SKM-1 (cell line): ENCODE results near the gene HOXA13.

Experiments
- DNase-seq: peaks from one replicate; lab custom pipeline; 2025; ENCODE audit not compliant: unreplicated experiment; lab: John Stamatoyannopoulos, UW

The HOXA13 gene

GRCh38 chr7:27149842-27150567, 49.9 kb downstream of the HOXA13 start:
- DNase-seq: no peak

GRCh38 chr7:27148756-27149641, 50.9 kb downstream of the HOXA13 start:
- no peak for DNase-seq

GRCh38 chr7:27148031-27148755, 51.7 kb downstream of the HOXA13 start:
- no peak for DNase-seq

- no peak for DNase-seq
Observed at GRCh38 chr7:27147199-27148030, 52.5 kb downstream of the HOXA13 start, which contains the start of gene HOXA6. HOXA6 (minus strand) TSS chr7:27147774; CDS start chr7:27147749, 25 bp downstream.

GRCh38 chr7:27146491-27147198, 53.2 kb downstream of the HOXA13 start:
- no peak for DNase-seq

GRCh38 chr7:27145914-27146412, 53.9 kb downstream of the HOXA13 start:
- DNase-seq: no peak

GRCh38 chr7:27145165-27145913, 54.6 kb downstream of the HOXA13 start:
- DNase-seq: no peak

GRCh38 chr7:27144781-27145164, 55.1 kb downstream of the HOXA13 start:
- DNase-seq: no peak
